ENCODE results near the gene CARS2.

Gene CARS2

DNA sequence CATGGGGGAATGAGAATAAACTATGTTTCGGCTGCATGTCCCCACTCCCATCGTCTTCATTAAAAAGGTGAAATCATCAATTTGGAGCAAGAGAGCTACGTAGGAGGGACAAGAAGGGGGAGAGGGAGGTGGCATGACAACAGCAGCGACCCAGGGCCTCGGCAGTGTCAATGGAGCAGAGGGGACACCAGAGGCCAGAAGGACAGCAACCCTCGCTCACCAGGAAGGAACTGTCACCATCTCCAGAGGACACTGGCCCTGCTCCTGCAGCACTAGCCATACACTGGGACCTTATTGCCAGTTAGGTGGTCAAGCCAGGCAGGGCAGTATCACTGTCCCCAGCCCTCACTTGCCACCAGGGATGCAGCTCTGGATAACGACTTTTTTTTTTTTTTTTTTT, 56.4 kb downstream of the CARS2 start:
- FAIRE-seq: no peak

DNA sequence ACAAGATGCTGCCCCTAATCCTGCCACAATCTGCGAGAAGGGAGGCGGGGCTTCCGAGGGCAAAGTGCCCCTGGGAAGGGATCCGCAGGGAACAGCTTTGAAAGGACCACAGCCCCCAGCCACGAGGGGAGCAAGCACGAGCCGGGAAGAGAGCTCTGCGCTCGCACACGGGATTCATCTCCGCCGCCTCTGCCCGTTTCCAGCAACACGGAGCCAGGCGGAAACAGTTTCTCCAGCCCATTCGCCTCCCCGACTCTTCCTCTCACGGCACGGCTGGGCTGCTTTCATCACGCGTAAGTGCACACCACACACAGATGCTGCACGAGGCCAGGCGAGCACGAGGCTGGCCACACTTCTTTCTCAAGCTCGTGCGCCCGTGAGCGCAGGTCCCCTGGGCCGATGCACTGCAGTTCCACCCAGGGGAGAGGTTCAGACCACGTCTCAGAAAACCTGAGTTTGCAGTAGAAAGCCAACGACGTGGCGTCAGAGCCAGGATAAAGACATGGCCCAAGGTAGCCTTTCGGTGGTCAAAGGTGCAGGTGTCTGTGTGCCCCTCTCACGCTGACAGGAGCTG, 57.0 kb downstream of the CARS2 start:
- no peak for FAIRE-seq

DNA sequence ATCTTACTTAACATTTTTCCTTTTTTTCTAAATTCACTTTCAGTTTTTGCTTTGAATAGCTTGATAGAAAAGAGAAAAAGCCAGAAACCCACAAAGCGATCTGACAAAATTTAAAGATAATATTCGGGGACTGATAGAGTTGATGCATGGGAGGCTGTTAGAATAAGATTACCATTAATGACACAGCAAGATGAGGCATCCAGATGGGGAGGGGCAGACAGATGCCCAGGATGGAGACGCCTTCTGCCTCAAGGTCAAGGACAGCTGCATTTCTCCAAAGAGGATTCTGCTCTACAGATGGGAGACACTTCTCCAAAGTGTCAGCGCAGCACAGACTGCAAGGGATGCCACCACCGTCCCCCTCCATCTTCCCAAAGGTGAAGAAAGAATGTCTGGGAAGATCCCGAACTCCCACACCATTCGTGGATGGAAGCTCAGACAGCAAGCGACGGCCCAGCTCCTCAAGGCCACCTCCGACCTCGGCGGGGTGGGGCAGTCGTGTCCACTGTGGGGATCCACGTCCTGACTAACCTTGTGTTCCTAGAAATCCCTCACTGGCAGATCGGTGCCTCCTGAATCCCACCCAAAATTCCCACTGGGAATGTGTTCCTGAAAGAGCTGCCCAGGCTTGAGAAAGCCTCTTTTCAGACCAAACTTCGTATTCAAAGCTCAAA, 57.6 kb downstream of the CARS2 start:
- FAIRE-seq: no peak

DNA sequence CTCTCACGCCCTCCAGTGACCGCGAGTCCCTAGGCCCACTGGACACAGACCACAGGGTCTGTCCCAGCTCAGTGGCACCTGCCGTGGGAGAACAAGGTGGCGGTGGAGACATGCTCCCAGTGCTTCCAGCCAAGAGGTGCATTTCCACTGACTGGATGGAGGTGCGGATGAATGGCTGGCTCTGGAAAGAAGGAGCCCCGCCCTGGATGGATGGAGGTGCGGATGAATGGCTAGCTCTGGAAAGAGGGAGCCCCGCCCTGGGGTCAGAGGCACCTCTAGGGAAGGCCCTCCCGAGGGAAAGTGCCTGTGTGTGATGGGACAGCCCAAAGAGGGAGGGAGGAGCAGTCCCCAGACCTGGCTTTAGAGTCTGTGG, 58.6 kb downstream of the CARS2 start:
- FAIRE-seq: no peak

DNA sequence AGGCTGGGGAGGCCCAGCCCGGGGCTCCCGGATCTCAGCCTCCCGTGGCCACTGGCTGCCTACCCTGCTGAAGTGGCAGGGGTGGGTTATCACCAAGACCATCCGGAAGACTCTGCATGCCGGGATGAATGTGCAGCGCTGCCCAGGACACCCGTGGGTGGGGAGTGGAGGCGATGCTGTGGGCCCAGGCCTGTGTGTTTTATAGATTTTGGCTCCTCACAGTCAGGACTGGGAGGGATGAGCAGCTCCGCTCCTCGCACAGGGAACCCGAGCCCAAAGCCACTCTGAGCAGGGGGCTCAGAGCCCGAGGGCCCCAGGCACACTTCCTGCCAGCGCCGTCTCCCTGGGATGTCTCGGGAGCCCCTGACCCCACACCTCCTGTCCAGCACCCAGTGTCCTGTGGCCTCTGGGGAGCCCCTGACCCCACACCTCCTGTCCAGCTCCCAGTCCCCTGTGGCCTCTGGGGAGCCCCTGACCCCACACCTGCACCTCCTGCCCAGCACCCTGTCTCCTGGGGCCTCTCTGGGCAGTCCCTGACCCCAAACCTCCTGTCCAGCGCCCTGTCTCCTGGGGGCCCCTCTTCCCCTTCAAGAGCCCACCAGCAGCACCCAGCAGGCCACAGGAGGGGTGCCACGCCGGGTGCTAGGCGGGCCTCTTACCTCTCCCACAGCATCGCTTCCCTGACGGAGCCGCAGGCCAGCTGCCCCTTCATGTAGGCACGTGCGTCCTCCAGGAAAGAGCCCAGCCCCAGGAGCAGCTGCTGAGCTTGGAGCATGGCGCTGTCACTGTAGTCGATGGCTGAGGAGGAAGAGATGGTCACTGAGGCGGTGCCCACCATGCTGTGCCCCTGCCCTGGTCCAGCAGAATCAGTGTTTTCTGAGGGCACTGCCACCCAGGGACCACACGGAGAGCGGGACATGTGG, 59.2 kb downstream of the CARS2 start:
- FAIRE-seq: no peak

DNA sequence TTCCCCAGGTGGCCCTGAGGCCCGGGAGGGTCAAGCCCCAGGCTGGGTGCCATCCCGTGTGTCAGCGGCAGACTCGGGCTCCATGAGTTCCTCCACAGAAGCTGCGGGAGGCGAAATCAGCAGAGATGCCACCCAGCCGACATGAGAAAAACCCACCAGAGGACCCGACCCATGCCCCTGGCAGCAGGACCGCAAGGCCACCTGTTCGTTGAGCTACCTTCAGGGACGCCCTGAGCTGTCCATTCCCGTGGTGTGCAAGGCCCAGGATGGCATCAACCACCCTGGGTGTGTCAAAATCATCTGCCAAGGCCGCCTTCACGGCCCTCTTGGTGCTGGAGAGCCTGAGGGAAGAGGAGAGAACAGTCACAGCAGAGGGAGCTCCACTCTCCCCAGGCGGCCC, 60.2 kb downstream of the CARS2 start:
- no peak for FAIRE-seq

DNA sequence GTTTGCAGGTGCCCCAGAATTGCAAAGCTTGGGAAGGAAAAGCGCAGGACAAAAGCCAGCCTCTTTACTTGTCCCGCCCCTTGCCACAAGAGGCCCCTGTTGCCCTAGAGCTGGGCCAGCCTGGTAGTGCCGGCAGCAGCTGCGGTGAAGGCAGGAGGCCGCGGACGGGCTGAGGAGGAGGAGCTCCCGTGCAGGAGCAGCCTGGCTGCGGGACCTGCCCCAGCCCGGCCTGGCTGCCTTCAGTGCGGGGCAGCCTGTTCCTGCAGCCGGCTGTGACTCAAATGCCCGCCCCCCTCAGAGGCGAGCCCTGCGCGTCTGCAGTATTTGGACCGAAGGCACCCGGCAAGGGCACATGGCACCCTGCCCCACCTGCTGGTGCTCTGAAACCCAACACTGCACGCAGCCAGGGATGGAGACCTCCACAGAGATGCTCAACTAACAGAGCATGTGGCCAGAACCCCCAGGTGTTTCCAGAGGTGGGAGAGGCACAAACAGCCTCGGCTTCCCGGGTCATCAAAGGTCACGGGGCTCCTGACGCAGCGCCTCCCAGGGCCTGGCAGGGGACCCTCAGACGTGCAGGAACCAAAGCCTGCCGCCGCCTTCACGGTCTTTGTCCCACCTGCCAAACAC, 60.9 kb downstream of the CARS2 start:
- FAIRE-seq: no peak

DNA sequence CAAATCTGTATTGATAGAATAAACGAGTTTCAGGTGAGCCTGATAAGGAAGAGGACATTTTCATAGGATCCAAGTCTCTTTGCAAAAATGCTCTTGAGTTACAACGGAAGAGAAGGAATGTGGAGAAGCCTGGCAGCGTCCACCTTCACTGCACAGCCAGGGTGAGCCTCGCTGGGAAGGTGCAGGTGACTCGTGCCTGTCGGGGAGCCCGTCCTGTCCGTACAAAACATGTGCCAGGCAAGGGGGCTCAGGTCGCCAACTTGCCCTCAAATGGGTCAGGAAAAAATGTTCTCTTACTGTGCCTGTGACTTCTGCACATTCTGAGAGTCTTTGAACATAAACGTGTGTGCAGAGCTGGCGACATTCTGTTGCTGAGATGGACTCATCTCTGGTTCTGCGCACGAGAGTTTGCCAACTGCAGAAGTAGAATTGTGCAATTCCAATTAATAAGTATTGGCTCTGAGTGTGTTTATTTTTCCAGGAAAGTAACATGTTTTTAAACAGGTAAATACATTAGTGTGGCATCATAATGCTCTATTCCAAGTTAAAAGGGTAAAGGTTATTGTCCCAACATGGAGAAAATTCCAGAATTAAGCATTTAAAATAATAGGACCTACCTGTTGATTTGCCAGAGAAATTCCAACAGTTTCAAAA, 62.0 kb downstream of the CARS2 start:
- no peak for FAIRE-seq

DNA sequence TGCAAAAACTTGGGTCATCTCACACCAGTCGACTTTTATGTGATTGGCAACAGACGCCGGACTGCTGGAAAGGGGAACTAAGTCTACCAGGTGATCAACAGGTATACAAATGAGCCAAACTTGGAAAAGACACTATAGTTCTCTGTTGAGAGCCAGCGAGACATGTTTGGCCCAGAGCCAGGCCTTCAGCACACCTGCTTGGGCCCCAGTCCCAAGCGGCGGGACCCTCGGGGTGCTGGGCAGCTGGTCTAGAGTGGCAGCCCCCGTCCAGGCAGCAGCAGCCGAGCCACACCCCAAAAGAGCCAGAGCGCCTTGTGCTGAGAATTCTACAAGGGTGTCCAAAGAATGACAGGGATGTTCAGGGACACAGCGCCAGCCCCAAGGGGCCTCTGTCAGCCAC, 62.6 kb downstream of the CARS2 start:
- no peak for FAIRE-seq

DNA sequence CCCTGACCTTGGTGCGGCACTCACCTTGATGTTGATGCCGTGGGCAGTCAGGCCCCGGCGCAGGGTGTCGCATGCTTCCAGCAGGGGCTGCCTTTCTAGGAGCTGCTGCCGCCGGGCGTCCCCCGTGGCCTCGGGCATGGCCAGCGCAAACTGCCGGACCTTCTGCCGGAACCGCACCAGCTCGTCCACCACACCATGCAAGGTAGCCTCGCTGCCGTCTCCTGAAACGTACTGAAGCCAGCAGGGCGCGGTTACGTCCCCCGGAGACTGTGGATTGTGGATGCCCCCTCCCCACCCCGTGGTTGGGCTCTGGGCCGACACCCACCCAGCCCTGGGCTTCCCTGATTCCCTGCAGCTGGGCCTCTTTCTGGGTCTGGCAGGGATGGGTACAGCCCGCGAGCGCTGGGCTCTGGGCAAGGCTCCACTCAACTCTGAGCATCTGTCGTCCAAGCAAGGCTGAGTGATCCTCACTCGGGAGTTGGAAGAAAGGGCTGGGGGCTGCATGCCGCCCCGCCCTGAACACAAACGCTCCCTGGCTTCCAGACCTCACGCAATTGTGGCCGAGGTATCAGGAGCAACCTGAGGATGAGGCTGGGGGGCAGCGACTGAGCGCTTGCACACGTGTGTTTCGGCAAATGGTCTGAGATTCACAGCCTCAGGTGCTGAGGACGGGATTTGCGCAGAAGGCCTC, 63.5 kb downstream of the CARS2 start:
- no peak for FAIRE-seq

DNA sequence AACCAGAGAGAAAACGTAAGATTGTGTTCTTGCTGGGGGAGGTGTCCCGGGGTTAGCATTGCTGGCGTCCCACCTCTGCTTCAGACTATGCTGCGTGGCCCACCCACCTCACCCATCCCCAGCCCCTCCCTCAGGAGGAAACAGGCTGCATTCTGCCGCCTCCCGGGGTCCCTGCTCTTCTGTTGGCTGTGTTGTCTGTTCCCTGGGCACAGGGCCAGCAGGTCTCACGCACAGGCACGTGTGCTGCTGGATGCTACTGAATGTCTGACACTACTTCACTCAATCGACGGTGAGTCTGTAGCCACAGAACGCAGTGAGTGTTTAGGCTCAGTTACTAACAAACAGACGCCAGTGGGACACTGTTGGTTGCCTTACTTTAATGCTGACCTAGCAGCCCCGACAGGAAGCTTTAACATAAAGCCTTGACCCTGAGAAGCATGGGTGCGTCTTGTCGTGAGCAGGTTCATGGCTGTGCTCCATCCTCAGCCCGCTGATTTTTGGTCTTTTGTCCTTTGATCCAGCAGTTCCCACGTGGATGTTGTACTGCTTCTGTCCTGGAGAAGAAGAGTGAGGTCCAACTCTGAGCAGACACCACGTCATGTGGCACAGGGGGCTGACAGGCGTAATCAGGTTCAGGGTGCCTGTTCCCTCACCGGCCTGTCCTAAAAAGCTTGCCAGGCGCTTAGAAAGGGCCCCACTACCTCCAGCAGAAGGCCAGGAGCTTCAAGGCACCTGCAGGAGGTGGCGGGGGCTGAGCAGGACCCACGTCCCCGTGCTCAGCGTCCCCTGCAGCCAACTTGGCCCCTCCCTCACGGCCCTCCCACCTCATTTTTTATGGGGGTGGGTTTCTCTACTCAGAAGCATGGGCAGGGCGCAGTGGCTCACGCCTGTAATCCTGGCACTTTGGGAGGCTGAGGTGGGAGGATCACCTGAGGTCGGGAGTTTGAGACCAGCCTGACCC, 64.6 kb downstream of the CARS2 start:
- no peak for FAIRE-seq

DNA sequence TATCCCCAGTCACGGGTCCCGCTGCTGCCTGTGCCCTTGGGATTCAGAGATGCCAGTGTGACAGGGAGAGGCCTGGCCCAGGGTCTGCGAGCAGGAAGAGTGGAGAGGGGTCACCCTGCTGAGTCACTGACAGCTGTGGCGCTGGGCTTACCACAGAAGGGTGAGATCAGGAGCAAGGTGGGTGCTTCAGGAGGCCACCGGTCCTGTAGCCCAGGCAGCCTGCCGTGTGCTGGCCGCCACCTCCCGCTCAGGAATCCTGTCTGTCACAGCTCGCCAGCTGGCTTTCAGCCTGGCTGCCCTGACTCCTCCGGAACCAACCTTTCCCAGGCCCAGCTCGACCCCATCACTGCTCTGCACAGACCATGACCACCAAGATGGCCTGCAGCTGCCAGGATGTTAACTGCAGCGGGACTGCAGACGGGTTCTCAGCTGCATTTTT, 65.3 kb downstream of the CARS2 start:
- no peak for FAIRE-seq

DNA sequence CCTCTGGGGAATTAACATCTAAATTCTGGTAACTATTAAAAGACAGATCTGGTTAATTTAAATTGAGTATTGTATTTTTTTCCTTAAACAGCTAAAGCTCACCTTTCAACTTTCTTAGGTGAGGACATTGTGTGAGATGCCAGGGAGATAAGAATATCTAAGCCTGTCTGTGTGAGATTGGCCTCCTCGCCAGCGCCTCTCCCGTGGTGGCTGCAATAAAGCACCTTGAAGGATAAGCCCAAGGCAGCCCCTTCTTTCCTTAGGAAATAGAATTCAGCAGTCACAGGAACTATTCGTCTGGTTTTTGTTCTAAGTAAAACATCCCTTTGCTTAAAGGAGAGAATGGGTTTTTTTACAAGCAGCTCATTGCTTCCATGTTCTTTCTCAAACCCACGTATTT, 66.0 kb downstream of the CARS2 start:
- FAIRE-seq: no peak

DNA sequence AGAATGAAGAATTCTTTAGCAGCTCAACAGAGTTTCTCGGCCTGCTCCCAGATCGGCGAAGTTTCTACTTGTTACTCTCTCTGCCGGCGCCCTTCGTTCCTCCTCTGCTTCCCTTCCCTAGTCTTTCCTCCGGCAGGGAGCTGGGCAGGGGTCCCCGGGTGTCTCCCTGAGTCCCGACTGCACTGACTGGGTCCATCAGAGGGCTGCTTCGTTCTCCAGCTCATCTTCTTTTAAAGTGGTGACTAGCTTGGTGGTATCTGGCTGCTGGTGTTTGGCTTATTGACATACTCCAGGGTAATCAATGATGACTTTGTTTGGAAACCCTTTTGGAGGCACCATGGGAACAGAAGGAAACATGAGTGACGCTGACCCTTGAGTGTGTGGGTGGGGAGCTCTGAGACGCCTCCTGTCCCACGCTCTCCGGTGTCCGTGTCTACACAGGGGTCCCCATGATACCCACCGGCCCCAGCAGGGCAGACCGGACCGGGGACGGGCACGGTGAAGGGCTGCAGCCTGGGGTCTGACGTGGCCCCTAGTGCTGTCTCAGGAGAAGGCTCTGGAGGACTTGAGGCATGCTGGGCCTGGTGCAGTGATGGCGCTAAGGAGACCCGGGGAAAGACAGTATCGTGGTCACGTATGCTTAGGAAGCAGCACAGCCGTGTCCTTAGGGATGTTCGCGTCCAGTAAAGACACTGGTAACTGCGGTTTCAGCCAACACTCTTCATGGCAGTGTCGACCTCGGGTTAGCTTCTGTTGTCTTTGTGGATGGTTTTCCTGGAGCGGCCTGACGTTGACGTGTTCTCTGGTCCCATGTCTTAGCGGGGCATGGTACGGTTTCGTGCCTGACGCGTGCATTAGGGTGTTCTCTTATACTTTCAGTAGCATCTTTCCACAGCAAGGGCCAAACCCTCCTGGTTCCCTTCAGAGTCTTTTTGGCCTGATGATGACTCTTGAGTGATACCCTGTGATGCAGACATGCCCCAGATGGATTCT, 66.8 kb downstream of the CARS2 start:
- no peak for FAIRE-seq

DNA sequence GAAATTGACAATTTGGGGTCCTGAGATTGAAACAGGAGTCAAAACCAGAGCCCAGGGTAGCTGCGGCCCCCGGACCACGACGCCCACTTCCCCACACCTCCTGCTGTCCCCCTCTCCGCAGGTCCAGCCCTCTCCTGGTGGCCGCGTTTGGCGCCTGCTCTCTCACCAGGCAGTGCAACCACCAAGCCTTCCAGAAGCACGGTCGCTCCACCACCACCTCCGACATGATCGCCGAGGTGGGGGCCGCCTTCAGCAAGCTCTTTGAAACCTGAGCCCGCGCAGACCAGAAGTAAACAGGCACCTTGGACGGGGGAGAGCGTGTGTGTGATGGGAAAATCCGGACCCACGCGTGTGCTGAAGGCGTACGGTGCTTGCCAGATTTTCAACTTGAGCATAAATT, 67.7 kb downstream of the CARS2 start:
- FAIRE-seq: no peak

DNA sequence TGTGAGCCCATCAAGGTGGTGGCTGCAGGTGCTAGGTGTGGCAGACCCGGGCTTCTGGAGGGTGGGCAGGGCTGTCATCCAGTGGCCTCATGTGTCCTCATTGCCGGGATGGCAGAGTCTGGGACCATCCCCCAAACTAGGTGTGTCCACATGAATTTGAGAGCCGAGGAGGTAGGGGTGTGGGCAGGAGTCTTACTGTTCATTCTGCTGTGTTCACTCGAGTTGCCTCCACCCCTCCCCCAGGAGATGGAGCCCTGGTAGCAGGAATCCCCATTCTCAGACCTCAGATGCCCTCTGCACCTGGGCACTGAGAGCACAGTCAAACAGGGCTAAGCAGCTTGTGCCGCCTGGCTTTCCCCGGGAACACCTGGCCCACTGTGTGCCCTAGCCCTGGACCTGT, 68.2 kb downstream of the CARS2 start:
- FAIRE-seq: no peak

DNA sequence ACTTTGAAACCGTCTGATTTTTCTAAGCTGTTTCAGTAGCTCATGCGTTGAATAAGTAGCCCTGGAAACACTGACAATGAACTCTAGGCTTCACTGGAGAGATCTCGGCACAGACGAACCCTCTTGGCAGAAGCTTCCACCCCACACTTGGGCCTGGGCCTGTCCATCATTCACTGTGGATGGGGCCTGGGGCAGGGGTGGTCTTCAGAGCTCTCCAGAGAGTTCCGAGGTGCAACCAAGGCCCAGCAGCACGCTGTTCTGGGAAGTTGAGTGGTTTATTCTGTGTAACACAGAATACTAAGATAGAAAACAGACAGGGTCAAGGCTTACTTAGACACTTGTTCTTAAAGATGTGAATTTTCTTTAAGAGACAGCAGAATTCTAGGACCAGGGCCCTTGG, 68.6 kb downstream of the CARS2 start:
- no peak for FAIRE-seq

DNA sequence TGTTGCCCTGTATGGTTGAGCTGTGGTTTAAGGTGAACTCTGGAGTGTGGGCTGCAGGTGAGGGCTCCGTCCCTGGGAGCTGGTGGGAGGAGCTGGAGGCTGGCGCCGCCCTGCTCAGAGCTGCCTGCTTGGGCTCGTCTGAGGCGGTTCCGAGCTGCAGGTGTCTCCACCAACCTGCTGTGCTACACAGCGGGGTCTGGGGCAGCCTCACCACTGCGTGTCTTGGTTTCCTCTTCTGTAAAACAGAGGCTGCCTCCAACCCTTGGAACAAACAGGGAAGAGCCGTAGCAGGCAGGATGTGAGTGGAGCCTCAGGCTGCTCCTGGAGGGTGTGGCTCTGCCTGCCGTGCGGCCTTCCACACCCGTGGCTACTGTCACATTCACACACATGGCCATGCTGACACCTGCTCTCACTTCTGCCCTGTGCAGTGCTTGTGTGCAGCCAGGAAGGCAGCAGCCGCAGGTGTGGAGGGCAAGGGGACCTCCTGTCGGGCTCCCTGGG, 69.2 kb downstream of the CARS2 start:
- no peak for FAIRE-seq

DNA sequence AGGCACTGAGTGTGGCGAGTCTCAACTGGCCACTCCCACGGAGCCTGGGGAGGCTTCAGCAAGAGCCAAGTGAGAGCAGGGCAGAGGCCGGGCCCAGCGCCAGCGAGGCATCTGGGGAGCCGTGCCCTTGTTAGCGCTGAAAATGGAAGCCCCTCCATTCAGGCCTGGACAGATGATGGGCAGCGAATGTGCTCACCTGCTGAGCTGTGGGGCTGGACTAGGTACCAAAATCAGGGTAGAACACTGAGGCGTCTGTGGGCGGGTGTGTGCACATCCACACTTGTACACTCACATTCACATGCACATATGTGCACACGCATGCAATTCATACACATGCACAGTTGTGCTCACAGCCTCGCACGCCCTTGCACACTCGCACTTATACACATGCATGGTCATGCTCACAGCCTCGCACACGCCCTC, 69.9 kb downstream of the CARS2 start:
- no peak for FAIRE-seq
